ENCODE results near the gene IGF2R.
"Not testable (repeated sequence)": the region's sequence is repeated elsewhere in the genome, so short reads cannot be mapped to it uniquely, and the experiment has no call there.

Gene IGF2R

GRCh38 chr6:160128125-160128683 is 159.3 kb downstream of the IGF2R start:
- DNase-seq = no peak

DNA sequence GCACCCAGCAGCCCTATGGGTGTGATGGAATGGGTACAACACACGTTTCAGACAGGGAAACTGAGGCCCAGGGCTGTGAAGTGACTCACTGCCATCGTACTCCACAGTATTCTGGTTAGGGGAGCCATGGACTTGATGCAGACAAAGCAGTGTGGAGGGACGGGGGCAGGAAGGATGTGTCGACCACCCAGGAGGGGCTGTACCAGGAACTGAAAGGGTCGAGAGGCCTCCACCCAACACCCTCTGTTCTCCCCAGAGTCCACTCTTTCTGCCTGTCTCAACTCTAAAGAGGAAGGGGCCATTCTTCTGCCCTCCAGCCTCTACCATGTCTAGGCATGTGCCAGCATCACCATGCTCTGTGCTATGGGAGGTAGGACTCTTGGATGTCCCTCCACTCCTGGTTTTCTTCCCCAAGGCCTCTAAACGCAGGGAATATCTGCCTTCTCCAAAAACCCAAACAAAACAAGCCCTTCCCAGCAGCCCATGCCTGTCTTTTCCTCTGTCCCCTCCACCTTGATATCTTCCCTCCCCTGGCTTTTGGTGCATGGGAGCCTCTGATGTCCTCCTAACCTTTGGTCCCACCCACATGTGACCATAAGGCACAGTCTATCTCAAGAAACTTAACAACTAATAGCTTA is 160.1 kb downstream of the IGF2R start:
- no peak for DNase-seq

GRCh38 chr6:160129881-160130615 is 161.2 kb downstream of the IGF2R start:
- no peak for DNase-seq

- no peak for DNase-seq
Measured at GRCh38 chr6:160130729-160131484, 162.0 kb downstream of the IGF2R start.

- no peak for DNase-seq
Measured at GRCh38 chr6:160131636-160132296, 162.9 kb downstream of the IGF2R start.

- DNase-seq = no peak
Measured at GRCh38 chr6:160132297-160132637, 163.4 kb downstream of the IGF2R start.

DNA sequence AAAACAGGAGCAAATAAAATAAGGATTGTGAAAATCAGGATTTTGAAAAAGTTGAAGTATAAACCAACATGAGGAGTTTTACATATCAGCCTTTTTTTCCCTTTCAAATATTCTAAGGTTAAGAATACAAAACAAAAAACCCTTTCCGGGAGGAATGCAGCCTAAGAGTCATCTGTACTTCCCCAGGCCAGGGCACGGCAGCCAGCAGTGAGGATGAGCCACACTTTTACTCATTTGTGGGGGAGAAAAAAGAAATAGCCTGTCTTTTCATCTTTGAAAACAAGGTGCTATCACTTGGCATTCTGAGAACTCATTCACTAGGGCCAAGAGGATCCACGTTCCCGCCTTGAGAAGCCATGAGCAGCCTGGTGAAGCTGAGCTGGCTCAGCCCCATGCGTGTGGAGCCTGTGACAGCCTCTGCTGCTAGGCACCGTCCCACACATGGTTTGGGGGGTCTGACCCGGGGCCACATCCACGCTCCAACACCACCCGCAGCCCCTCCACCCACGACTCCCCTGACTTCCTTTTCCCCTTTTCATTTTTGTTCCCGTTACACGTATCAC is 164.0 kb downstream of the IGF2R start:
- DNase-seq = no peak

- DNase-seq = no peak
Measured at GRCh38 chr6:160133441-160134336, 164.8 kb downstream of the IGF2R start.

- DNase-seq = not testable (repeated sequence)
Measured at GRCh38 chr6:160134337-160134751, 165.5 kb downstream of the IGF2R start.

DNA sequence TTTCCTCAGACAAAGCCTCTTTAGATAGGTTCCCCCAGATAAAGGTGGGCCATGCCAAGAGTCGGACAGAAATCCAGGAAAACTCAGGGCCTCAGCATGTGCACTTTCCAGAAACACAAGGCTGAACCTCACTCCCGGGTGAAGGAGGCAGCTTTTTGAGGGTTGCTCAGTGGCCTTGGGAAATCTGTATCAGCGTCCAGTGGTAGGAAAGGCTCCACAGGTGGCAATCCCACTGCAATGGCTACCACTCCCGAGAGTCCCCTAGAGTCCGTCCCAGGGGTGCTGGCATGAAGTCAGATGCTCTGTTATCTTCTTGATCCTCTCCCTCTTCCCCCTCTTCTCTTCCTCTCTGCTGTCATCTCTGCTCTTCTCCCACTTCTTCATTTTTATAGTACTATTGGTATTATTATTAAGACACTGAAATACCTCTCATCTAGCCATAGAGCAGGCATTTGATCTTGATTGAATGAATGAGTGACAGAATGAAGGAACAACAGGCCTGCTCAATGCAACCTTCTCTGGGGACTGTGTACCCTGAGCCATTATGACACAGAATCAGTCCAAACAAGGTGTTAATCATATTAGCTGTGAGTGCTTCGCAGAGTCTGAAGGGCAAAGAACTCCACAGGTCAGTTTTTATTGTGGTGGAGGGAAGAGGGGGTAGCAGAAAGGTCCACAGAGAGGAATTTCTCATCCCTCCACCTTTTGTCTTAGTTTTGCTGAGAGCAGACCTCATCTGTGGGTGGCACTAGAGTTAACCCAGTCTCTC is 166.1 kb downstream of the IGF2R start:
- no peak for DNase-seq

GRCh38 chr6:160135907-160136655 is 167.2 kb downstream of the IGF2R start:
- no peak for DNase-seq

DNA sequence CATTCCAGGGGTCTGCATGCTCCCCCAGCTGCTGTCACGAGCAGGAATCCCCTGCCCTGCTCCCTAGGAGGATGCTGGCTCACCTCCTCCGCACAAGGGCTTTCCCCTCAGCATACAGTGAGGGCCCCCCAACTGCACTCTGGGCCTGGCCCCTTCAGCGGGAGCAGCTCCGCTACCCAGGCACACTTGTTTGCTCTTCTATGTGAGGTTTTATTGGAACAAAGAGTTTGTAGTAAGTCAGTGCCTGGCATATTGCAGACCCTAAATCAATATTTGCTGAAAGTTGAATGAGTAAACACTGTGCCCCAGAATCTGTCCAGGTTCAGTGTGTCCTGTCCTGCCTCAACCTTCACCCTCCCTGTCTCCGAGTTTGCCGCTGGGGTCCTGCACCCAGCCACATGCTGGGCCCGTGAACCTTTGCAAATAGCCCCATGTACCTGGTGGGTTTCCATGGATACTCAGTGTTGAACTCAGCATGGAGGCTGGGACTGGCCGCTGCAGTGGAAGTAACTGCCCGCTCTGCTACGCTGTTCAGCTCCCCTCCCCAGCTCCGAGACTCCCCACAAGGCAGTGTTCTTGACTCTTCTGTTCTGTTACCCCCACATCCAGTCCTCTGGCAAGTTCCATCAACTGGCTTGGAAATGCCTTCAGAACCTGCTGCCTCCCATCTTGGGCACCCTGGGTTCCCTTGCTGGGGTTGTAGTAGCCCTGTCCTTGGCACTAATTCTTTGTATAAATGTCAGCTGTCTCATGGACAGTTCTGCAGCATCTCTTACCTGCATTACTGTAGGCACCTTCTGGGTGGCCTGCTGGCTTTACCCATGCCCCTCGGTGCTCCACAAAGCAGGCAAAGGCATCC is 168.5 kb downstream of the IGF2R start:
- DNase-seq = no peak

- peak; percentile 78 for DNase-seq
Measured at GRCh38 chr6:160137989-160138835, 169.3 kb downstream of the IGF2R start.

- DNase-seq = no peak
Measured at GRCh38 chr6:160138839-160139419, 170.0 kb downstream of the IGF2R start.

- DNase-seq = no peak
Measured at GRCh38 chr6:160139420-160139851, 170.6 kb downstream of the IGF2R start.

GRCh38 chr6:160140493-160140892 is 171.6 kb downstream of the IGF2R start:
- DNase-seq = not testable (repeated sequence)

DNA sequence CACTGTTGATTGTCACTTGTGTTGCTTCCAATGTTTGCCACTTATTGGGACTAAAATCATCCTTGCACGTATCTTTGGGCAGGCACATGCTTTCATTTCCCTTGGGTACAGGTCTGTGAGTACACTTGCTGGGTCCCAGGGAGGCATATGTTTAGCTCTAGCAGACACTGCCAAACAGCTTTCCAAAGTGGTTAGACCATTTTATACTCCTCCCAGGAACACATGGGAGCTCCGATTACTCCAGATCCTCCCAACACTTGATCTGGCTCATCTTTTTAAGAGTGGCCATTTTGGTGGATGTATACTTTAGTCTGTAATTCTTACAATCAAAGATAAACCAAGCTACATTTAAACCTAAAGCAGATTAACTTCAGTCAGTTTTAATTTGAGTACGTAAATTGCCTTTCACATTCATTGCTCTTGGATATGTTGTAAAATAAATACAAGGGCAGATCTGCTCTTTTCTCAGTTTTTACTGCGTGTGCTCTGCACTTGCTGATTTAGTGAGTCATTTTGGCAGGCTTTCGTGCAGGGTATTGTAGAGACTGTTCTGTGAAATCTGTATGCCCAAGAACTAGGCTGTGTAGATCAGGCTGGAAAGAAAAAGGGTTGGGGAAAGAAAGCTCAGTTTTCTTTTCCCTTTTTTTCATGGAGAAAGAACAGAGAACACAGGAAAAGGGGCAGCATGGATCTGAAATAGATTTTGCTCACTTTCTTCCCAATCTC is 172.3 kb downstream of the IGF2R start:
- DNase-seq = no peak

Measured in hematopoietic multipotent progenitor cell treated with erythropoietin and hydrocortisone succinate and interleukin-3 and kit ligand, for 6 days (in vitro differentiated cells).